ENCODE data around the gene OR51Q1.

- no peak for TF ChIP-seq CTCF (IDR thresholded peaks at IDR 0.05)
- no peak for TF ChIP-seq EZH2phosphoT487 (IDR thresholded peaks at IDR 0.05)
- no peak for TF ChIP-seq EZH2 (IDR thresholded peaks at IDR 0.05)
Observed at GRCh38 chr11:5449023-5449422, 27.1 kb downstream of the OR51Q1 start, which contains the start of gene OR51I2.

All from neural progenitor cell (in vitro differentiated cells).